GM12801 (cell line): ENCODE results near the gene RAI14.

Experiments used
- TF ChIP-seq, protein P1 (sequence below): IDR thresholded peaks from one replicate; pipeline ENCODE4 v1.5.1; 2011; ENCODE audit warnings: control low read depth; ENCODE audit not compliant: insufficient read length; ENCODE audit errors: extremely low read depth

The RAI14 gene

GRCh38 chr5:34688015-34688810 is 32.1 kb downstream of the RAI14 start:
- TF ChIP-seq, protein P1, sequence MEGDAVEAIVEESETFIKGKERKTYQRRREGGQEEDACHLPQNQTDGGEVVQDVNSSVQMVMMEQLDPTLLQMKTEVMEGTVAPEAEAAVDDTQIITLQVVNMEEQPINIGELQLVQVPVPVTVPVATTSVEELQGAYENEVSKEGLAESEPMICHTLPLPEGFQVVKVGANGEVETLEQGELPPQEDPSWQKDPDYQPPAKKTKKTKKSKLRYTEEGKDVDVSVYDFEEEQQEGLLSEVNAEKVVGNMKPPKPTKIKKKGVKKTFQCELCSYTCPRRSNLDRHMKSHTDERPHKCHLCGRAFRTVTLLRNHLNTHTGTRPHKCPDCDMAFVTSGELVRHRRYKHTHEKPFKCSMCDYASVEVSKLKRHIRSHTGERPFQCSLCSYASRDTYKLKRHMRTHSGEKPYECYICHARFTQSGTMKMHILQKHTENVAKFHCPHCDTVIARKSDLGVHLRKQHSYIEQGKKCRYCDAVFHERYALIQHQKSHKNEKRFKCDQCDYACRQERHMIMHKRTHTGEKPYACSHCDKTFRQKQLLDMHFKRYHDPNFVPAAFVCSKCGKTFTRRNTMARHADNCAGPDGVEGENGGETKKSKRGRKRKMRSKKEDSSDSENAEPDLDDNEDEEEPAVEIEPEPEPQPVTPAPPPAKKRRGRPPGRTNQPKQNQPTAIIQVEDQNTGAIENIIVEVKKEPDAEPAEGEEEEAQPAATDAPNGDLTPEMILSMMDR = no peak

GRCh38 chr5:34690301-34690700 is 34.2 kb downstream of the RAI14 start:
- TF ChIP-seq, protein P1 = no peak

DNA sequence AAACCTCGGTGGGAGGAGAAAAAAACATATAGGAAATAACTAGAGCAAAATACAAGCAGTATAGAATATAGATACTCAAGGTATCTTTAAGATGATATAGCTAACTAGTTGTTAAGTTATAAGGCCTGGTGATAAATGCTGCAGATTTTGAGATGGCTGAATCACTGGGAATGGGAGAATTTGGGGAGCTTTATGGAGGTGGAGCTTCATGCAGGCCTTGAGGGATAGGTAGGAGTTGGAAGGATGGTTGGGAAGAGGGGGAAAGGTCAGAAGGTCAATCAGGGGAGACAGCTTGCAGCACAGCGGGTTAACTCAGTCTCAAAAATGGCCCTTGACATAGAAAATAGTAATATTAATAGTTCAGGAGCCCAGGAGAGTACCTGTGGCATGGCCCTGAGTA is 34.8 kb downstream of the RAI14 start:
- TF ChIP-seq, protein P1 = no peak

- TF ChIP-seq, protein P1 = no peak
Measured at GRCh38 chr5:34691326-34691725, 35.2 kb downstream of the RAI14 start.

DNA sequence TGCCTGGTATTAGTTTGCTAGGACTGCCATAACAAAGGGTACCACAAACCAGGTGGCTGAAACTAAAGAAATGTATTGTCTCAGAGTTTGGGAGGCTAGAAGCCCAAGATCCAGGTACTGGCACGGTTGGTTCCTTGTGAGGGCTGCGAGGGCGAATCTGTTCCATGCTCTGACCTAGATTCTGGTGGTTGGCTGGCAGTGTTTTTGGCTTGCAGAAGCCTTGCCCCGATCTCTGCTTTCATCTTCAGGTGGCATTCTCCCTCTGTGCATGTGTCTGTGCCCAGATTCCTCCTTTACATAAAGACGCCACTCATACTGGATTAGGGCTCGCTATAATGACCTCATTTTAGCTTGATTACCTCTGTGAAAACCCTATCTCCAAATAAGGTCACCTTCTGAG is 36.7 kb downstream of the RAI14 start:
- TF ChIP-seq, protein P1 = no peak

- TF ChIP-seq, protein P1 = no peak
Measured at GRCh38 chr5:34694012-34694411, 37.9 kb downstream of the RAI14 start.

GRCh38 chr5:34694685-34695084 is 38.6 kb downstream of the RAI14 start:
- TF ChIP-seq, protein P1 = no peak
